OCI-LY1 (cell line): ENCODE measurements around the gene SEMA3C.

Experiments
- EZH2 ChIP-seq: fragments of 200-600 bp; sonication (generic), shearing (Covaris generic); IDR thresholded peaks from 2 replicates; pipeline ENCODE4 v1.8.0; 2017; ENCODE audit warnings: borderline replicate concordance, mixed run types, mild to moderate bottlenecking, antibody characterized with exemption, low read length, moderate library complexity, mixed read lengths
- TF ChIP-seq, protein P1 (sequence below): fragments of 200-600 bp; sonication (generic), shearing (Covaris generic); IDR thresholded peaks from 2 replicates; pipeline ENCODE4 v1.5.1; 2017; ENCODE audit warnings: mild to moderate bottlenecking, antibody characterized with exemption, low read length, moderate library complexity, mixed read lengths

DNA sequence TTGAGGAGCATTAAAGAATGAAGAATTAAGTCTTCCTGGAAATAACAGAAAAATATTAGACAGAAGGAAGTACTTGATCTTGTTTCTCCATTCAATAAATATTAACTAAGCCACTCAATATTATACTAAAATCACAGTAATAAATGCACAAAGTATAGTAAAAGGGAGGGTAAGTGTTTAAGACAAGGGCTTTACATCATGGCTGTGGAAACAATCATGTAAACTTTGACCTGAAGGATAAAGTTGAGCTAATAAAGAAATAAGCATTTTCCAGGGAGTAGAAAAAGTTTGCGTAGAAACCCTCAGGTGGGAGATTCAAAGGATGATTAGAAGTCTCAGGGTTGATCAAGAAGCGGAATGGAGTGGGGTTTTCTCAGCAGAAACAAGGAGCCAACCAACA, 78.2 kb downstream of the SEMA3C start:
- TF ChIP-seq, protein P1, sequence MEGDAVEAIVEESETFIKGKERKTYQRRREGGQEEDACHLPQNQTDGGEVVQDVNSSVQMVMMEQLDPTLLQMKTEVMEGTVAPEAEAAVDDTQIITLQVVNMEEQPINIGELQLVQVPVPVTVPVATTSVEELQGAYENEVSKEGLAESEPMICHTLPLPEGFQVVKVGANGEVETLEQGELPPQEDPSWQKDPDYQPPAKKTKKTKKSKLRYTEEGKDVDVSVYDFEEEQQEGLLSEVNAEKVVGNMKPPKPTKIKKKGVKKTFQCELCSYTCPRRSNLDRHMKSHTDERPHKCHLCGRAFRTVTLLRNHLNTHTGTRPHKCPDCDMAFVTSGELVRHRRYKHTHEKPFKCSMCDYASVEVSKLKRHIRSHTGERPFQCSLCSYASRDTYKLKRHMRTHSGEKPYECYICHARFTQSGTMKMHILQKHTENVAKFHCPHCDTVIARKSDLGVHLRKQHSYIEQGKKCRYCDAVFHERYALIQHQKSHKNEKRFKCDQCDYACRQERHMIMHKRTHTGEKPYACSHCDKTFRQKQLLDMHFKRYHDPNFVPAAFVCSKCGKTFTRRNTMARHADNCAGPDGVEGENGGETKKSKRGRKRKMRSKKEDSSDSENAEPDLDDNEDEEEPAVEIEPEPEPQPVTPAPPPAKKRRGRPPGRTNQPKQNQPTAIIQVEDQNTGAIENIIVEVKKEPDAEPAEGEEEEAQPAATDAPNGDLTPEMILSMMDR: no peak
- TF ChIP-seq EZH2: no peak
